NOMO-1 treated with DMSO at 0.1 percent for 48 hours (cell line): ENCODE results near the gene TDRD9.
"Not testable (repeated sequence)": the region's sequence is repeated elsewhere in the genome, so short reads cannot be mapped to it uniquely, and the experiment has no call there.

Source experiments
- DNase-seq: peaks from one replicate; lab custom pipeline; 2025; ENCODE audit not compliant: unreplicated experiment; lab: John Stamatoyannopoulos, UW

The TDRD9 gene

GRCh38 chr14:103920981-103921854, 7.0 kb upstream of the TDRD9 start:
- DNase-seq = peak; percentile 89

GRCh38 chr14:103921855-103922200, 6.4 kb upstream of the TDRD9 start:
- not testable (repeated sequence) for DNase-seq

- DNase-seq = no peak
These were observed 4.4 kb upstream of the TDRD9 start for GRCh38 chr14:103923863-103924262.

GRCh38 chr14:103925316-103925715, 2.9 kb upstream of the TDRD9 start:
- DNase-seq = peak; percentile 31

- no peak for DNase-seq
These were observed 690 bp upstream of the TDRD9 start for GRCh38 chr14:103927566-103927965.

GRCh38 chr14:103930051-103930604, 1.9 kb downstream of the TDRD9 start:
- peak; percentile 47 for DNase-seq

- peak; percentile 98 for DNase-seq
These were observed 3.2 kb downstream of the TDRD9 start for GRCh38 chr14:103931422-103931821.

GRCh38 chr14:103932791-103933490, 4.7 kb downstream of the TDRD9 start:
- DNase-seq = peak; percentile 14

GRCh38 chr14:103935102-103935501, 6.8 kb downstream of the TDRD9 start:
- DNase-seq = no peak

GRCh38 chr14:103941462-103941861, 13.2 kb downstream of the TDRD9 start:
- DNase-seq = no peak

- DNase-seq = no peak
These were observed 13.9 kb downstream of the TDRD9 start, which contains the start of gene RD3L for GRCh38 chr14:103941973-103942736. Gene RD3L (minus strand): TSS chr14:103942529. CDS start chr14:103941695, 834 bp downstream.

GRCh38 chr14:103943673-103944072, 15.4 kb downstream of the TDRD9 start:
- DNase-seq = no peak

GRCh38 chr14:103946975-103947374, 18.7 kb downstream of the TDRD9 start:
- DNase-seq = no peak

GRCh38 chr14:103948442-103948841, 20.2 kb downstream of the TDRD9 start:
- DNase-seq = no peak

GRCh38 chr14:103949131-103949790, 21.0 kb downstream of the TDRD9 start:
- DNase-seq = peak; percentile 68

- no peak for DNase-seq
These were observed 32.3 kb downstream of the TDRD9 start for GRCh38 chr14:103960457-103961055.

- no peak for DNase-seq
These were observed 33.8 kb downstream of the TDRD9 start for GRCh38 chr14:103961928-103962578.

GRCh38 chr14:103966631-103967030, 38.4 kb downstream of the TDRD9 start:
- DNase-seq = no peak

GRCh38 chr14:103969961-103970360, 41.7 kb downstream of the TDRD9 start:
- DNase-seq = no peak

GRCh38 chr14:103973354-103973753, 45.1 kb downstream of the TDRD9 start:
- no peak for DNase-seq
